Chondrocyte (in vitro differentiated cells): Measurements from ENCODE around the gene ZNF652. TPM values are rescaled to one million over a fixed set of nuclear protein-coding genes. Genes with fewer than 3 reads are reported as not detected.

ENCODE experiments used
- DNase-seq: peaks from one replicate; pipeline ENCODE4 v3.0.0; 2021; ENCODE audit warnings: mixed read lengths, low spot score
- H3K27ac Mint-ChIP-seq: one replicate; pipeline ENCODE4 v1.8.0; 2021; ENCODE audit warnings: mild to moderate bottlenecking, moderate library complexity, mixed read lengths; ENCODE audit not compliant: unreplicated experiment
- H3K27me3 Mint-ChIP-seq: 2 replicates; pipeline ENCODE4 v1.8.0; 2021; ENCODE audit warnings: low read depth, mixed read lengths
- H3K36me3 Mint-ChIP-seq: 2 replicates; pipeline ENCODE4 v1.8.0; 2021; ENCODE audit warnings: low read depth, mixed read lengths
- H3K4me1 Mint-ChIP-seq: 2 replicates; pipeline ENCODE4 v1.8.0; 2021; ENCODE audit warnings: low read depth, mild to moderate bottlenecking, mixed read lengths
- H3K4me3 Mint-ChIP-seq: one replicate; pipeline ENCODE4 v1.8.0; 2021; ENCODE audit warnings: mild to moderate bottlenecking, moderate library complexity, mixed read lengths; ENCODE audit not compliant: unreplicated experiment
- H3K9me3 Mint-ChIP-seq: 2 replicates; pipeline ENCODE4 v1.8.0; 2021; ENCODE audit warnings: low read depth, mixed read lengths
- long read RNA-seq: library from polyadenylated mRNA; stranded (forward); transcript quantifications from one replicate; pipeline ENCODE4 v2.0.0, GENCODE V29; 2021
- total RNA-seq: library from RNA; stranded (reverse); gene quantifications from 3 replicates; pipeline ENCODE4 v1.2.1, GENCODE V29; 2021
- TF ChIP-seq, protein P1 (sequence below): fragments of 200-600 bp; sonication (generic); IDR thresholded peaks from 2 replicates; pipeline ENCODE4 v1.5.0; 2021; ENCODE audit warnings: antibody characterized with exemption, mild to moderate bottlenecking, moderate library complexity

Gene ZNF652
- 45.0 to 59.3 TPM (median 48.0 TPM) in 3 replicates for total RNA-seq
- long read RNA-seq, partial matches to known transcripts = 1 of 4 reads
- long read RNA-seq, other reads (novel, unspliced or antisense) = 3 of 4 reads

DNA sequence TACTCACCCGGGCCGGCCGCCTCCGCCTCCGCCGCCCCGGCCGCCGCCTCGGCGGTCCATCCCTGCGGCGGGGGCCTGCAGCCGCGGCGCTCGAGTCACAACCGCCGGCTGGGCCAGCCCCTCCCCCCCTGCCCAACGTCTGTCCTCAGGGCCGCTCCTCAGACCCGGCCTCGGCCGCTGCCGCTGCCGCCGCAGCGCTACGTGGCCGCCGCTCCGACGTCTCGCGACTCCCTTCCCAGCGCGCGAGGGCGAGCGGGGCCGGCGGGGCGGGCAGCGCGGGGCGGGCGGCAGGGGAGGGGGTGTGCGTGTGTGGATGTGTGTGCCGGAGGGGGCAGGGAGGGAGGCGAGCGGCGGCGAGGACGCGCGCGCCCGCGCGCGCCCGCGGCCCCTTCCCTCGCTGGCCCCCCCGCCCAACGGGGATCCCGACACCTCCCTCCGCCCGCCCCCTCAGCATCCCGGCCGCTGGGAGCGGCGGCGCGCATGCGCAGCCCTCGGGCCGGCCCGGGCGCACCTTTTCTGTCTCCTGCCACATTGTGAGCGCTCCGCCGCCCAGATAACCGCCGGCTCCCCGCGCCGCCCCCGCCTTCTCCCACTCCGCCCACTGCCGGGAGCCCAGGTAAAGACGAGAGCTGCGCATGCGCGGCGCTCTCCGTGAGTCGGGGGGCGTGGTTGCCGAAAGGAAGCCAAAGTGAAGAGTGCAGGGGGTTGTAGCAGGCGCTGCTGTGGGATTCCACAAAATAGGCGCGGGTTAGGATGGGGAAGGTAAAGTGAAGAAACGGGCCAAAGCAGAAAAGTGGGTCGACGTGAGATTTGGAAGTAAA lies at the start of gene ZNF652:
TSS of gene ZNF652 (minus strand) at position 349 of the 821 bp plus-strand sequence. CDS start 44,525 bp downstream, outside the sequence.
- Mint-ChIP-seq H3K27me3 (no peaks in the 10 kb centered on the region), H3K4me1 (peaks cover 37% of the 10 kb centered on the region), H3K9me3 (no peaks in the 10 kb centered on the region), H3K27ac (peak within 1 kb of the TSS; percentile 88), H3K36me3 (no peaks in the 10 kb centered on the region), H3K4me3 (peak within 1 kb of the TSS; percentile 82)
- TF ChIP-seq, protein P1, sequence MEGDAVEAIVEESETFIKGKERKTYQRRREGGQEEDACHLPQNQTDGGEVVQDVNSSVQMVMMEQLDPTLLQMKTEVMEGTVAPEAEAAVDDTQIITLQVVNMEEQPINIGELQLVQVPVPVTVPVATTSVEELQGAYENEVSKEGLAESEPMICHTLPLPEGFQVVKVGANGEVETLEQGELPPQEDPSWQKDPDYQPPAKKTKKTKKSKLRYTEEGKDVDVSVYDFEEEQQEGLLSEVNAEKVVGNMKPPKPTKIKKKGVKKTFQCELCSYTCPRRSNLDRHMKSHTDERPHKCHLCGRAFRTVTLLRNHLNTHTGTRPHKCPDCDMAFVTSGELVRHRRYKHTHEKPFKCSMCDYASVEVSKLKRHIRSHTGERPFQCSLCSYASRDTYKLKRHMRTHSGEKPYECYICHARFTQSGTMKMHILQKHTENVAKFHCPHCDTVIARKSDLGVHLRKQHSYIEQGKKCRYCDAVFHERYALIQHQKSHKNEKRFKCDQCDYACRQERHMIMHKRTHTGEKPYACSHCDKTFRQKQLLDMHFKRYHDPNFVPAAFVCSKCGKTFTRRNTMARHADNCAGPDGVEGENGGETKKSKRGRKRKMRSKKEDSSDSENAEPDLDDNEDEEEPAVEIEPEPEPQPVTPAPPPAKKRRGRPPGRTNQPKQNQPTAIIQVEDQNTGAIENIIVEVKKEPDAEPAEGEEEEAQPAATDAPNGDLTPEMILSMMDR = no peak
- no peak for DNase-seq

DNA sequence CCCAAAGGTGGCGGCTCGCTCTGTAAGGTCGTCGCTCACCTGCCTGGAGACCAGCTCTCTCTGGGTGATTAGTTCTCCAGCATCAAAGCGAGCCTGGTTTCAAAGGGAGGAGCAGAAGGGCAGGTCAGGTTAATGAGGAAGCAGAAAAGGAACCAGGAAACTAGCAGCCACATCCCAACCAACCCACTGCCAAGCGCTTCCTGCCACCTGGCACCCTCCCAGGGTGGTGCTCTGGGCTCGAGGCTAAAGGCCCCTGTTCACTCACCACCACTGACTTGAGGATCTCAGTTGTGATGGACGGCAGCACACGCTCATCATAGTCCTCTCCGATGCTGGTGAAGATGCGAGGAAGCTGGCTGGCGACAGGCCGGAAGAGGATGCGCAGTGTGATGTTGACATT lies 47.0 kb upstream of the ZNF652 start:
- DNase-seq = no peak
- TF ChIP-seq, protein P1 = no peak
- Mint-ChIP-seq H3K27me3 (no peaks in the 10 kb centered on the region), H3K9me3 (no peaks in the 10 kb centered on the region), H3K27ac (no peak overlapping the region), H3K36me3 (peaks cover 40% of the 10 kb centered on the region), H3K4me1 (peaks cover 17% of the 10 kb centered on the region), H3K4me3 (no peak overlapping the region)

DNA sequence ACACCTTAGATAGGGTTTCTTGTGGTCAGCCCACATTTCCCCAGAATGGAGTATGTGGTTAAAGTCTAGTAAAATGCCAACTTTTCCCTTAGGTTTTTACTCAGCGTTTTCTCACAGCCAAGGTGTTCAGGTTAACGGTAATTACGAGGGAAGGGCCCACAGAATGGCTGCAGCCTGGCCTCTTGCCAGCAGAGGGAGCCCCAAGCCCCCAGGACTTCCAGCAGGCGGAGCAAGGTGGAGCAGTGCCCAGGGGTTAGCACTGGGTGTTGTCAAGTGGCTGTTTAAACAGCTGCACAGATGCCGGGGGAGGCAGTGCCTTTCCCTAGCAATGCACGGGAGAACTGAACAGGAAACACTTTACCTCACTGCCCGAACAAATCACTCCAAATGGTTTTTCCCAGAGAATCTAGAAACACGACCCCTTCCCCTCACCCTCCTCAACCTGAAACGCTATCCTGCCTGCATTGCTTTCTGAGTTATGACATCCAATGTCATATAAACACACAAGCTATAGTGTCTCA lies 46.0 kb upstream of the ZNF652 start:
- Mint-ChIP-seq H3K4me3 (no peak overlapping the region), H3K27ac (peak overlapping the region; percentile 2)
- DNase-seq = no peak

DNA sequence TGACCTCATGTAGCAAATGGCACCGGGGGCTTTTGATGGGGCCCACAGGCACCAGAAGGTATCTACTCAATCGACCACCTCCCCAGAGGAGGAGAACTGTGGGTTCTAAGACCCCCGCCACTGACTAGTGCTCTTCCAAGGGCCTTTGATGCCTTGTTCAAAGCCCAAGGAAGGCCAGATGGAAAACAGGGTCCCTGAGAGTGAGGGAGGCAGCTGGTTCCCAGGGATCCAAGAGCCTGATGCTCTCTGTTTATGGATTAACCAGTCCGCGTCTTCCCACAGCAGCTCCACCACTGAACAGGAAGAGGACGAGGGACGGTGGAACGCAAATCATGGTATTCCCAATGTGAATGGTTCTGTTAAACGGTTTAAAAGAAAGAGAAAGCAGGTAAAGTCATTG lies 45.0 kb upstream of the ZNF652 start:
- Mint-ChIP-seq H3K27ac (no peak overlapping the region), H3K4me3 (no peak overlapping the region), H3K27me3 (no peaks in the 10 kb centered on the region), H3K4me1 (peaks cover 12% of the 10 kb centered on the region), H3K36me3 (peaks cover 46% of the 10 kb centered on the region), H3K9me3 (no peaks in the 10 kb centered on the region)
- no peak for DNase-seq
- TF ChIP-seq, protein P1 = no peak

More for the DNA sequence above, 46.0 kb upstream of the ZNF652 start:
- no peaks in the 10 kb centered on the region for H3K27me3 Mint-ChIP-seq
- peaks cover 46% of the 10 kb centered on the region for H3K36me3 Mint-ChIP-seq
- TF ChIP-seq, protein P1 = peak; percentile 98
- peaks cover 12% of the 10 kb centered on the region for H3K4me1 Mint-ChIP-seq
- H3K9me3 Mint-ChIP-seq = no peaks in the 10 kb centered on the region

DNA sequence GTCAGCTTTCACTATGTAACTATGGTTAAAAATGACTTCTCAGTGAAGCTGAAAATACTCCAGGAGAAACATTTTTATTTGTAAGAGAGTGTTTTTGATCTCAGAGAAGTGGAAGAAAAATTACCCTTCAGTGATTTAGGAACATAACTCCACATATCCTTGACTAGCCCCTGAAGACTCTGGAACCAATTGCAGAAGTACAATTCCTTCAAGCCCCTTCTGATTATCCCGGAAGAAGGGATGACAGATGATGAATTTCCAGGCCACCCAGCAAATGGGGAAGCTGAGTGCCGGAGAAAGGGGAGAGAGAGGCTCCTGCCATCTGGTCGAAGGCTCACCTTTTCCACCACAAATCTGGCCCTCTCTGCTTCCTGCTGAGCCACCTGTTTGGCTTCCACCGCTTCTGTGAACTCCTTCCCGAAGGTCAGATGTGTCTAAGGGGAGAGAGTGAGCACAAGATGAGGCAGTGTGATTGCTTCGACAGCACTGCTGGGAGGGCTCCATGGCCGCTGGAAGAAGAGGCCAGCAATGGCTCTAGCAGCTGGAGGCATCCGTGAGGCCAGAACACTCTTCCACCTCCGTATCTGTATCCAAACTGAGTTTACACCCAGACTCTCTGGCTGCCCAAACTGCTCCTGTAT lies 44.5 kb upstream of the ZNF652 start:
- Mint-ChIP-seq H3K9me3 (no peaks in the 10 kb centered on the region), H3K4me1 (peaks cover 12% of the 10 kb centered on the region), H3K27ac (no peak overlapping the region), H3K27me3 (no peaks in the 10 kb centered on the region), H3K36me3 (peaks cover 40% of the 10 kb centered on the region), H3K4me3 (no peak overlapping the region)
- TF ChIP-seq, protein P1 = no peak
- no peak for DNase-seq
